HG03045 (cell line): ENCODE results near the gene TMEM19.
"Not testable (repeated sequence)": the region's sequence is repeated elsewhere in the genome, so short reads cannot be mapped to it uniquely, and the experiment has no call there.

ENCODE experiments used
- ATAC-seq: cut with Tn5 transposase; IDR thresholded peaks from one replicate; pipeline ENCODE4 v1.9.1; 2021; ENCODE audit warnings: mild to moderate bottlenecking, moderate library complexity; ENCODE audit not compliant: unreplicated experiment

TMEM19 gene

DNA sequence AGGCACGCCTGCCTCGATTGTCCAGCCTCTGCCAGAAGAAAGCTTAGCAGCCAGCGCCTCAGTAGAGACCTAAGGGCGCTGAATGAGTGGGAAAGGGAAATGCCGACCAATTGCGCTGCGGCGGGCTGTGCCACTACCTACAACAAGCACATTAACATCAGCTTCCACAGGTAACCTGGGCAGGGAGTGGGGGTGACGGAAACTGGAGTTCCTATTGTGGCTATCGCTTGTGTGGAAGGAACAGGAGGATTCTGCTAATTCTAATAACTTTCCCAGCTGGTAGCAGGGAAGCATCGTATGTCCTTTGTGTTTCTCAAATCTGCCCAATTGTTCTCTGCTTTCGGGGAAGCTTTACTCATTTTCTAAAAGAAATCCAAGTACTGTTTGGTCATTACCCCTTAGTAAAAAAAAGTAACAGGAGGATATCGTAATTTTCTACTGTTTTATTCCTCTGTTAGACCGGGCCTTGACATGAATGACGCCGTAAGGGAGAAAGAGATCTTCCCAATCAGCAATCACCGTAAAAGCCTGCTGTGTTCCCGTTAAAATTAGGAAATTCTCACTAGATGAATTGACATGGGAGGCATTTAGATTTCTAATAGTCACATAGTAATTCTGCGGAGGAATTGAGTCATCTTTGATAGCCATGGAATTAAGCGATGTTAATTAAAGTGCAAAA is 21.3 kb upstream of the TMEM19 start:
- peak; percentile 16 for ATAC-seq

DNA sequence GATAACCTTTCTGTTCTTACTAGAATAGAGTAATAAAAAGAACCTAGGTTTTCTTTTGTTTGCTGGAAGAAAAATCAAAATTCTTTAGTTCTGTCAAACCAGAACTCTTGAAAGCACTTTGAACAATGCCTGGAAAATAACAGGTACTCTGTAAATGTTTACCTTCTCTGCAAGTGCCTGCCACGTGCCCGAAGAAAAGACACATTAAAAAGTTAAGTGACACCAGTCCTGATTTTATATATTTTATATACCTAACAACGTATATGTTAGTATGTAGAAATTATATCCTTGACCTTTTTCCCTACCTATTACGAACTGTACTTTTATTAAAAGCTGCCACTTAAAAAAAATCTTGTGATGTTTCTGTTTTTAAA is 20.8 kb upstream of the TMEM19 start:
- no peak for ATAC-seq

DNA sequence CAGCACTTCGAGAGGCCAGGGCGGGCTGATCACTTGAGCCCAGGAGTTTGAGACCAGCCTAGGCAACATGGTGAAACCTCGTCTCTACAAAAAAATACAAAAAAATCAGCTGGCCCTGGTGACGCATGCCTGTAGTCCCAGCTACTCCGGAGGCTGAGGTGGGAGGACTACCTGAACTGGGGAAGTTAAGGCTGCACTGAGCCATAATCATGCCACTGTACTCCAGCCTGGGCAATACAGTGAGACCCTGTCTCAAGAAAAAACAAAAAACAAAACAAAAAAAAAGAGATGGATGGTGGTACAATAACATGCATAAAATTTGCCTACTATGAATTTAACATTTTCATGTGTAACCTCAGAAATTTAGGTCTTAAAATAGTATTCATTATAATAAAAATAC is 19.6 kb upstream of the TMEM19 start:
- ATAC-seq = no peak

DNA sequence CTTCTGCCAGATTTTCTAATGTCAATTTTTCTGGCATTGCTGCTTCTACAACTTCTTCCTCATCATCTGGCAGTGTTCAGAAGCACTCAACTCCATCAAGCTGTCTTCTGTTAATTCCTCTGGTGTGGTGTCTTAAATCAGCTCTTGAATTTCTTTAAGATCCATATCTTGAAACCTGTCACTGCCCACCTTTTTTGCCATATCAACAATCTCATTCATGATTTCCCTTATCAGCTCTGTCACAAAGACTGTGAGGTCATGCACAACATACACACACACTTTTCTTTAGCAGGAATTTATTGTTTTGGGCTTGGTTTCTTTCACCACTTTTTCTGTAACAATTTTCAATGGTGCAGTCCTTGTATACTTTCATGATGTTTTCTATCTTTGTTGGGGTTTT is 14.6 kb upstream of the TMEM19 start:
- ATAC-seq = no peak

DNA sequence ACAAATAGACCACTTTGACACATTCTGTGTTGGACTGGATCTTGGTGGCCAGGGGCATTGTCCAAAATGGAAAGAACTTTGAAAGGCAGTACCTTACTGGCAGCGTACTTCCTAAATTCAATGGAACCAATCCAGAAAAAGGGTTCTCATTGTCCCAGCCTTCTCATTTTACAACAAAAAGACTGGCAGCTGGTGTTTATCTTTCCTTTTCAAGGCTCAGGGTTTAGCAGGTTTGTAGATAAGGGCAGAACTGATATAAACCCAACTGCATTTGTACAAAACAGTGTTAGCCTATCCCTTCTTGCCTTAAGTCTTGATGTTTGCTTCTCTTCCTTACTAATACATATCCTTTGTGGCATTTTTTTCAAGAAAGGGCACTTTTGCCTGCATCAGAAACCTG is 14.1 kb upstream of the TMEM19 start:
- no peak for ATAC-seq

DNA sequence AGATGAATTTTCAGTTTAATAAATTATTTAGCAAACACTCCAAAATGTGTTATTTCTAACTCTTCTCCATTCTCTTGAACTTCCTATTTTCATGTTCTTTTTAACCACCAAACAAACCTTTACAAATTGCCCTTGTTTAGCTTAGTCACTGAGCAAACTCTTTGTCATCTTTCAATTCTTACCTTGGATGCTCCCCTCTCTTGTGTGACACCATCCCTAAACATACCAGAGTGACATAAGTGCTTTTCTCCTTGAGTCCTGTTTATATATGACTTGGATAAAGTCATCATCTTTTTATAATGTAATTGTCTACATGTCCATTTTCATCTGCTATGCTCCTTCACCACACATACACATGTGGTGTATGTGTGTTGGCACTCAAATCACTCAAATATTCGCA is 3.4 kb upstream of the TMEM19 start:
- ATAC-seq = no peak

DNA sequence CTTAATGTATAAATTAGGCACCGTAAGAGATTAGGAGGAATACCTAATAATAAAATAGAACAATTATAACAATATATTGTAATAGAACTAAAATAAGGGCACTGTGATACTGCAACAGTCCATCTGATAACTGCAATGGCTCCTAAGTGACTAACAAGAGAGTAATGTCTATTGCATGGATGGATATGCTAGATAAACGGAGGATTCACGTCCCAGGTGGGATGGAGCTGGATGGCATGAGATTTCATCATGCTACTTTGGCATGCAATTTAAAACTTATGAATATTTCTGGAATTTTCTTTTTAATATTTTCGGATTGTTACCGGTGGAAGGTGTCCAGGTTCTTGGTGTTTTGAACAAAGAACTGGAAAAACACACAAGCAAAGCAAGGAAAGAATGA is 2.2 kb upstream of the TMEM19 start:
- ATAC-seq = no peak

DNA sequence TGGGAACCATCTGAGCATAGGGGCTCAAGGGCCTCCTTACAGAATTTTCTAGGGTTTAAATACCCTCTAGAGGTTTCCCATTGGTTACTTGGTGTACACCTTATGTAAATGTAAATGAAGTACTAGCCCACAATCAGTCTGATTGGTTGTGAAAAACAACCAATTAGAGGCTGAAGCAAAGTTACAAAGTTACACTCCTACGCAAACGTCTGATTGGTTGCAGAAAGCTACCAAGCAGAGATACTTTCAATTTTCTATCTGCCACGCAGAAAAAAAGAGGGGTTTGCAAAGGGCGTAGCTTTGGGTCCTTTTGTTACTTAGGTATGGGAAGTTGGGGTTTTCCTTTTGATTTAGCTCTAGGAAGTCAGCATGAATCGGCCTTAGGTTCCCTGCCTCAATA is 1.8 kb upstream of the TMEM19 start:
- ATAC-seq = no peak

DNA sequence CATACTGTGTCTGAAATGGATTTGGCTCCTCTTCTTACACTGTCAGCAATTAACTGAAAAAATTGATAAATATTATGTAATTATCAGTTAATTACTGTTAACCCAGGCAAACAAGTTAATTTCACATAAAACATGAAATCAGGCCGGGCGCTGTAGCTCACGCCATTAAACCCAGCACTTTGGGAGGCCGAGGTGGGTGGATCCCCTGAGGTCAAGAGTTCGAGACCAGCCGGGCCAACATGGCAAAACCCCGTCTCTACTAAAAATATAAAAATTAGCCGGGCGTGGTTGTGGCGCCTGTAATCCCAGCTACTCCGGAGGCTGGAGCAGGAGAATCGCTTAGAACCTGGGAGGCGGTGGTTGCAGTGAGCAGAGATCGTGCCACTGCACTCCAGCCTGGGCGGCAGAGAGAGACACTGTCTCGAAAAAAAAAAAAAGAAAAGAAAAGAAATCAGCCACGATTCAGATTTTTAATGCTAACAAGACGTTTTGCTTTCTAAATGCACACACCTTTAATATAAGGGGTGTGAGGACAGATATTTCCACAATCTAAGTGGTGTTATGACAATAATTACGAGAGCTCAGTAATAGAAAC is 473 bp upstream of the TMEM19 start:
- ATAC-seq = no peak

DNA sequence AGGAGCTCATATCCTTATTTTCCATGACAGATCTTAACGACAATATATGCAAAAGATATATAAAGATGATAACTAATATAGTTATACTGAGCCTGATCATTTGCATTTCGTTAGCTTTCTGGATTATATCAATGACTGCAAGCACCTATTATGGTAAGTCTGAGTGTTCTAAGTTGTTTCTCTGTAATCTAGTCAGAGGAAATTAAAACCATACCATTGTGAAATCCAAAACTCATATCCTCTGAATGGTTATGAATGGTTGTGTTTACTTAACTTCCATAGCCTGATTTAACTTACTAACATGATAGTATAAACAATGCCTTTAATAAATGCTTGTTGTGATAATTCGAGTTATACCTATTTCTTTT is 760 bp downstream of the TMEM19 start:
- no peak for ATAC-seq

DNA sequence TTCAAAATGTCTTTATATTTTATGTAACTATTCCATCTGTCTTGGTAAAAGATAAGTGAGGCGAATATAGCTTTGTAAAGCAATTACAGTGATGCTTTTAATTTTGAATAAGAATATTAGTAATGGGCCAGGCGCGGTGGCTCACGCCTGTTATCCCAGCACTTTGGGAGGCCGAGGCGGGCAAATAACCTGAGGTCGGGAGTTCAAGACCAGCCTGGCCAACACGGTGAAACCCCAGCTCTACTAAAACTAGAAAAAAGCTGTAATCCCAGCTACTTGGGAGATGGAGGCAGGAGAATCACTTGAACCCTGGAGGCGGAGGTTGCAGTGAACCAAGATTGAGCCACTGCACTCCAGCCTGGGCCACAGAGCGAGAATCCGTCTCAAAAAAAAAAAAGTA is 1.3 kb downstream of the TMEM19 start:
- not testable (repeated sequence) for ATAC-seq

DNA sequence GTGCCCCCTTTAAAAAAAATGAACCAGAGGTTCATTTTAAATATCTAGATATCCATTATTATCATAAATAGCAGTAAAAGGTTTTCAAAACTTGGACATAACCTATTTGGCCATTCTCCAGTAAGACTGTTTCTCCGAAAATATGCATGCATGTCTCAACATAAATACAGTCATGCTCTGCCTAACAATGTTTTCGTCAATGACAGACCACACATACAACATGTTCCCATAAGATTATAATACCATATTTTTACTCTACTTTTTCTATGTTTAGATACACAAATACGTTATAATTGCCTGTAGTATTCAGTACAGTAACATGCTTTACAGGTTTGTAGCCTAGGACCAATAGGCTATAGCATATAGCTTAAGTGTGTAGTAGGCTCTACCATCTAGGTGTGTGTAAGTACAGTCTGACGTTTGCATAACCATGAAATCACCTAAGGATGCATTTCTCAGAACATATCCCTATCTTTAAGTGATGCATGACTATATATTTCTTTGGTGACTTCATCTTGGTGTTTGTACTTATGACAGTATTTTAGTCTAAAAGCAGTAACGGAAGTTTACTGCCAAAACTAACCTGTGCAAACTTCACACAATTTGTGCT is 3.2 kb downstream of the TMEM19 start:
- no peak for ATAC-seq

DNA sequence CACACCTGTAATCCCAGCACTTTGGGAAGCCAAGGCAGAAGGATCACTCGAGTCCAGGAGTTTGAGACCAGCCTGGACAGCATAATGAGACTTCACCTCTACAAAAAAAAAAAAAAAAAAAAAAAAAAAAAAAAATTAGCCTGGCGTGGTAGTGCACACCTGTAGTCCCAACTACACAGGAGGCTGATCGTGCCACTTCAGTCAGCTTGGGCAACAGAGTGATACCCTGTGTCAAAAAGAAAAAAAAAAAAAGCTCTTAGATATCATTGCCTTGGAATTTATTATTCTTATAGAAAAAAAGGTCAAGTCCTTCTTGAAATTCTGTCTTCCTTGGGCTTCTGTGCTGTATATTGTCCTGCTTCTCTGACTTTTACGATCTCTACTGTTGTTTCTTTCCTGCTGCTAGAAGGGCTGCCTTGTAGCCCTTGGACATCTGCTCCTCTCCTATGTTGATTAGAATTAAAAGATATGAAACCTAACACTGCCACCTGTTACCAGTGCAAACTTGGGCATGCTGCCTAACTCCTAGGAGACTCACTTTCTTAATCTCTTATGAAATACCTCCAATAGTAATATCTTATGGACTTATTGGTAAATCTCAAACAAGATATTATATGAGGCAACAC is 5.7 kb downstream of the TMEM19 start:
- no peak for ATAC-seq

DNA sequence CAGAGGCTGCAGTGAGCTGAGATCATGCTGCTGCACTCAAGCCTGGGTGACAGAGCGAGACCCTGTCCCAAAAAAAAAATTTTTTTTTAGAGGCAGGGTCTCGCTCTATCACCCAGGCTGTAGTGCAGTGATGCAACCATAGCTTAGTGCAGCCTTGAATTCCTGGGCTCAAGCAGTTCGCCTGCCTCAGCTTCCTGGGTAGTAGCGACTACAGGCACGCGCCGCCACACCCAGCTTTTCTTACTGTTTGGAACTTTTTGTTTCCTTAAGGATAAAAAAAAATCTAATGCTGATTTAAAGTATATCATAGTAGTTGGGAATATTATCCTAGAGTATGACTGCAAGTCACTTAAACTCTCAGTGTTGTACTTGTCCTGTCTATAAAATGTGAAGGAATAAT is 7.2 kb downstream of the TMEM19 start:
- no peak for ATAC-seq

DNA sequence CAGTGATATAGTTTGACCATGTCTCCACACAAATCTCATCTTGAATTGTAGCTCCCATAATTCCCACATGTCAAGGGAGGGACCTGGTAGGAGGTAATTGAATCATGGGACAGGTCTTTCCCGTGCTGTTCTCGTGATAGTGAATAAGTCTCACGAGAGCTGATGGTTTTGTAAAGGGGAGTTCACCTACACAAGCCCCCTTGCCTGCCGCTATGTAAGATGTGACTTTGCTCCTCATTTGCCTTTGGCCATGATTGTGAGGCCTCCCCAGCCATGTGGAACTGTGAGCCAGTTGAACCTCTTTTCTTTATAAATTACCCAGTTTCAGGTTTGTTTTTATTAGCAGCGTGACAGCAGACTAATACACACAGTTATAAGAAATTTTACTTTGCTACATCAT is 7.8 kb downstream of the TMEM19 start:
- ATAC-seq = not testable (repeated sequence)

DNA sequence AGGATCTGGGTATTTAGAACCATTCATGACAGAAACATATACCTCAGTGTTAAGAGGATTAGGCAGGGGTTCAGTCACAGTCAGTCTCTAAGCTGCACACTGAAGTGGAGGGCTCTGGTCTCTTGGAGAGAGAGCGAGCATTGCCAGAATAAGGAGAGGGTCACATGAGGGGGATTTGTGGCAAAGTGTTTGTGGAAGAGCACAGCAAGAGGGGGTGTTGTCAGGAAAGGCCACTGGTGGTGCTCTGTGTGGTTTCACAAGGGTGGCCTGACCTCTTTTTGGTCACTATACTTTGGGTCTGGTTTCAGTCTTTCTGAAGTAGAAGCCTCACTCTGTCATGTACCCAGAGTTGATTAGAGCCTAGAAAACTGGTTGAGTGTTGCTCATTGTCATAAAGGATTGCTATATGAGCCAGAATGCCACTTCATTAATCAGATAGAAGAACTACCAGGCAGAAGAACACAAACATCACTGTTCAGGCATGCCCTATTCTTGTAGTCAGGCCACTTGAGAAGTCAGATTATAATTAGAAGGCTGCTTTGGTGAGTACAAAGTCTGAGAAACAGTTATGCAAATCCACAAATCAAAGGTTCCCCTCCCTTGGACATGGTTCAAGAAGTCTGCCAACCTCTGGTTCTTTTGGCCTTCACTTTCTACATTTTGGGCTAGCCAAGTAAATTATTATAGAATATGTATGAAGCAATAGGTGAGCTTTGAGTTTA is 8.4 kb downstream of the TMEM19 start:
- peak; percentile 88 for ATAC-seq

DNA sequence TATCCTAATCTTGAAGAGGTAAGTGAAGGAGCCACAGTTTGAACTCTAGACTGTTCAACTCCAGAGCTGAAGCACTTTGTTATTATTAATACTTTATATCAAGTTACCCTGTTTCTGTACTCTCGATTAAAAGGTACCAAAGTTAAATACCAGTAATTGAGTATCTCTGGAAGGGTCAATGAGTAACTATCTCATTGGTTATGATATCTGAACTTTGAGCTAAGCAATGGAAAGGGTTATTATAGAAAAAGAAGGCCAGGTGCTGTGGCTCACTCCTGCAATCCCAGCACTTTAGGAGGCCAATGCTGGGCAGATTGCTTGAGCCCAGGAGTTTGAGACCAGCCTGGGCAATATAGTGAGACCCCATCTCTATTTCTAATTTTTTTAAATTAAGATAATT is 9.9 kb downstream of the TMEM19 start:
- ATAC-seq = no peak

DNA sequence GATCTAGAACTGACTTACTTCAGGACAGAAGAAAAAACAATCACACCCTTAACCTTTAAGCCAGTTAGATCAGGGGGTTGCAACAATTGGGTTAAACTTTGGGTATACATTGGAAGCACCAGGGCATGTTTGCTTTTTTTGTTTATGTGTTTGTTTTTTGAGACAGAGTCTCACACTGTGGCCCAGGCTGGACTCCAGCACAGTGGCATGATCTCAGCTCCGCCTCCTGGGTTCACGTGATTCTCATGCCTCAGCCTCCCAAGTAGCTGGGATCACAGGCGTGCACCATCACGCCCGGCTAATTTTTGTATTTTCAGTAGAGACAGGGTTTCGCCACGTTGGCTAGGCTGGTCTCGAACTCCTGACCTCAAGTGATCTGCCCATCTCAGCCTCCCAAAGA is 16.3 kb downstream of the TMEM19 start:
- not testable (repeated sequence) for ATAC-seq

DNA sequence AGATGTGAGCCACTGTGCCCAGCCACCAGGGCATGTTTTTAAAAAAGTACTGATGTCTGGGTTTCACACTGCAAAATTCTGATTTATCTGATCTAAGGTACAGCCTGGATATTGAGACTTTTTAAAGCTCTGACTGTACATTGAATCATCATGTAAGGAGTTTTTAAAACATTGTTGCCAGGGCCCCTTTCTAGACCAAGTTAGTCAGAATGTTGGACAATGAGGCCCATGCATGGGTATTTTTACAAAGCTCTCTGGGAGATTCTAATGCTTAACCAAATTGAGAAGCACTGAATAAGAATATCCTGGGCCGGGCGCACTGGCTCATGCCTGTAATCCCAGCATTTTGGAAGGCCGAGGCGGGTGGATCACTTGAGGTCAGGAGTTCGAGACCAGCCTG is 16.7 kb downstream of the TMEM19 start:
- no peak for ATAC-seq

DNA sequence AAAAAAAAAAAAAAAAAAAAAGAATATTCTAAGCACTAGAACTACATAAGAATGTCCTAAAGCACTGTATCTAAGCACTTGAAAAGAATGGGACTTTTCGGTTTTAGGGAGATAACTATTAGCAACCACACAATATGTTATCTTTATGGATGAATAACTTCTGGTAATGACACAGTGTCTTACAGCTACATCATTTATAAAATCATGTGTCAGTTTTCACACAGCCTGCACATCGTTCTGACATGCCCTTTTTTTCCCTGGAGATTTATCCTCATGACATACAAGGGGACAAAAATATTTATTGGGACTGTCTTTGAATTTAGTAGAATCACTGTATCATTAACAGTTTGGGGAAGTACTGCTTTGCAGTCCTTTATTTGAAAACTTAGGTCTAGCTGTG is 17.3 kb downstream of the TMEM19 start:
- no peak for ATAC-seq

DNA sequence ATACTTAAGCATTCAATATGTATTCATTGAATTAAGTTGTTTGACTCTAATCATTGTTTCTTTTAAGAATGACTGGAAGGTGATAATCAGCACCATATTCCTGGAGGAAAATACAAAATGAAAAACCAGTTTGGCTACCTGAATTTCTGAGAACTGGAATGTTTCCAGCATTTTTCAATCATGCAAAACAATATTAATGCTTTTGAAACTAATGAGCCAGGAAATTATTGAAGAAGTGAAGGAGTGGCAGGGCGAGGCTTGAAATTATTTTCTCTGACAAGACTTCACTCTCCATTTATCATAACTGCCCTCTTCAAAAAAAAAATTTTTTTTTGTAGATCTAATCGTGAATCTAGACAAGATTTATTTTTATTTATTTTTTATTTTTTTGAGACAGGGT is 19.0 kb downstream of the TMEM19 start:
- no peak for ATAC-seq

DNA sequence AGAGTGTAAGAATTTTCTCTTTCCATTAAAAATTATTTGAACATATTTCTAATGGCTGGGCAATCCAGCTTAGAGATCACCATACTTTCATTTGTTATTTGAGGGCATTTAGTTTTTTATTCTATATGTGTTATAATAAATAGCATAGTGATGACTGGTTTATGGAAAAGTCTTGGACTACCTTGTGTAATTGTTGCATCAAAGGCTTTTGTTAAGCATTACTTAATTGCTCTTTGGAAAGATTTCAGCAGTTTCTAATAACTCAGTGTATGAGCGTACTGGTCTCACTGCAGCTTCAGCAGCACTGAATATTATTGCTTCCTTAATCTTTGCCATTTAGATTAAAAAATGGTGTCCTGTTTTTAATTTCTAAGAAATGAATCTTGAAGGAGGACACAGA is 22.8 kb downstream of the TMEM19 start:
- ATAC-seq = no peak
